ELR (cell line): Measurements from ENCODE around the gene BRIP1.
A peak's percentile ranks its signal among the peaks of the same experiment; 100 is the strongest.

Experiments used
- DNase-seq: peaks from one replicate; pipeline ENCODE4 v3.0.0-alpha.2; 2015; ENCODE audit warnings: low read depth

The BRIP1 gene

DNA sequence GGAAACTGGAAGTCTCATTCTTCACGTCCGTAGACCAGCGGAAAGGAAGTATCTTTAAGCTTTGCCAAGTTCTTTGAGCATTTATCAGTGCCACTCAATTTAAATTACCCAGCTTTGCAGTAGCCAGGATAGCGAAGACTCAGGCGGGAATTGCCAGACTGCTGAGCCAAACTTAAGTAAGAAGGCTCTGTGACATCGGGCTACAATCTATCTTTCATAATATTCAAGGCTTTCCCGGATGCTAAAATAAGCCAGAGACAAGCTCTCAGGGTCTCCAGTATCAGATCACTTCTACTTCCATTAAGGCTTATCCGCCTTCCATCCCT, 436 bp upstream of the BRIP1 start:
- DNase-seq, result no peak

DNA sequence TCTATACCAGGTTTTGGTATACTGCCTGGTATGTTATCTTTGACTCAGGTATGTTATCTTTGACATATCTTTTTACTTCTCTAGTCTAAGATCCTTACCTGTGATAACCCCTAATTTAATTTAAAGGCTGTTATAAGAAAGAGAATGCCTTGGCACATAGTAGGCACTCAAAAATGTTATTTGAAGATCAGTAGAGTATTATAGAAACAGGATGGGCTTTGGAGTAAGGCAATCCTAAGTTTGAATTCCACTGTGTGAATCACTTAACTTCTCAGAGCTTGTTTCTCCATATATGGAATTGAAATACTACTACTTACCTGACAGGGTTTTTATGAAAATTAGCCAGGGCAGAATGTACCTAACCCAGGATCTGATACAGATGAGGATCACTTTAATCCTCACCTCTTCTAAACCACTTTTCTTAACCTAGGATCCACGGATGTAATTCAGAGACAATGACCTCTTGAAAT, 1.2 kb downstream of the BRIP1 start:
- DNase-seq, result peak; percentile 60

DNA sequence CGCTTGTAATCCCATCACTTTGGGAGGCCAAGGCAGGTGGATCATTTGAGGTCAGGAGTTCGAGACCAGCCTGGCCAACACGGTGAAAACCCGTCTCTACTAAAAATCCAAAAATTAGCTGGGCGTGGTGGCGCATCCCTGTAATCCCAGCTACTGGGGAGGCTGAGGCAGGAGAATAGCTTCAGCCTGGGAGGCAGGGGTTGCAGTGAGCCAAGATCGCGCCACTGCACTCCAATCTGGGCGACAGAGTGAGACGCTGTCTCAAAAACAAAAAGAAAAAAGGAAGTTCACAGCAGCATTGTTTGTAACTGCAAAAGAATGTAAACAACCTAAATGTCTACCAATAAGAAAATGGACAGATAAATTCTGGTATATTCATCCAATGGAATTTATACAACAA, 2.9 kb downstream of the BRIP1 start:
- peak; percentile 22 for DNase-seq

DNA sequence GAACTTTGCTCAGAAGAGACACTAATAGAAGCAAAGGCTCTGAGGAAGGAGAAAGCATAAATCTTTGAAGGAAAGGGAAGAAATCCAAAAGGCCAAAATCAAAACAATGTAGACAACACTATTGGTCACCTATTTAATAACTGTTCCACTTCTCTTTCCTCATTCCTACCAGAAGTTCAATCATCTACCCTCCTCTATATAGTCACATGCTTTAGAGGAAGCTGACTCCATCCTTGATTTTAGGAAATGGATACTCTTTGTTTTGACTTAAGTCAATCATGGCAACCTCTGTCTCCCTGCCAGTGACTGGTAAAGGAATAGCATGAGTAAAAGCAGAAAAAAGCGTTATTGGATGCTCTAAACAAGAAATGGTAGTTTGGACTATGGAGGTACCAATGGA, 7.3 kb downstream of the BRIP1 start:
- no peak for DNase-seq

DNA sequence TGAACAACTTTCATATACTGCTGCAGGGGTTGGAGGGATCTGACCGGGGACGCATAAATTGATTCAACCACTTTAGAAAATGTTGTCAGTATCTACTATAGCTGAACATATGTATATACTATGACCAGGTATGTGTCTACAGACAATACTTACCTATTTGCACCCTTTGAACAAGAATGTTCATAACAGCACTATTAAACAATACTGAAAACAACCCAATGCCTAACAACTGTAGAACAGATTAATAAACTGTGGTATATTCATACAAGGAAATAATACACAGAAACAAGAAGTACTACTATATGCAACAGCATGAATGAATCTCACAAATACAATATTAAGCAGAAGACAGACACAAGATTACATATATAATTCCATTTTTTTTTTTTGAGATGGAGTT, 10.5 kb downstream of the BRIP1 start:
- DNase-seq, result no peak

DNA sequence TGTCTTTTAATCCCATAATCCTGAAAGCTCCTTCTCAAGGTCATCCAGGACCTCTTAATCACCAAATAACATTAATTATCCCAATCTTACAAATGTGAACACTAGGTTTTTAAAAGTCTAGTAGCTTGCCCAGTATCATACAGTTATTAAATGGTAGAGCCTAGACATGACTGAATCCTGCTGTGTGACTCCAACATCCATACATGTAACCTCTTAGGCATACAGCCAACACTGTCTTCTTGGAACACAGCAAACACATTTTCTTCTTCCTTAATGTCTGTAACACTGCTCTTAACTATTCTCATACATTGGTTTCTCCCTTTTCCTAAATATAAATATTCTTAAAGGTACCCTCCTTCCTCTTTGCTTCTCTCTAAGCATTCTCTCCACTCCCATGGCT, 13.7 kb downstream of the BRIP1 start:
- DNase-seq, result no peak

DNA sequence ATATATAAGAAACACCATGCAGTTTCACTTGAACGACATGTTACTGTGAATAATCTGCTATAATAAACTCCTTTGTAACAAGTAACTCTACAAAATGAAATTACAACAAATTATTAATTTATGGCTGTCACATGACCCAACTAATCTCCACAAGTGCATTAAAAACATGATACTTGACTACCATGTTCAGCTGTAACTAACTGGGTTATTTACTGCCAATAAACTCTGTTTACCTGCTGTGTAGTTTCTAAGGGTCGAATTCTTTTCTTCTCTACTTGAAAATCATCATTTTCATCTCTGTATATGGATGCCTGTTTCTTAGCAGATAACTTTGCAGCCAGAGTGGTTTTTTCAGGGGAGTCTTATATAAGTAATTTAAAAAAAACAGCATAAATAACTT, 14.4 kb downstream of the BRIP1 start:
- no peak for DNase-seq

DNA sequence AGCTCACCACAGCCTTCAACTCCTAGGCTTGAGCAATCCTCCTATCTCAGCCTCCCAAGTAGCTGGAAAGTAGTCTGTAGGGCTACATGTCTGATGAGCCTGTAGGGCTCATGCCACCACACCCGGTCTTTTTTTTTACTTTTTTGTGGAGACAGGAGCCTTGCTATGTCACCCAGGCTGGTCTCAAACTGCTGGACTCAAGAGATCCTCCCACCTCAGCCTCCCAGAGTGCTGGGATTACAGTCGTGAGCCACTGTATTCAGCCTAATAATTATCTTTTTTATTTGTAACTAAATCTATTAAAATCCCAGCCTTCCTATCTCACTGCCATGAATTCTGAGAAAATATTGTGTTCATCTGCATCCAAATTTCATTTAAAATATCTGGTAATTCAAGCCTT, 15.1 kb downstream of the BRIP1 start:
- no peak for DNase-seq

DNA sequence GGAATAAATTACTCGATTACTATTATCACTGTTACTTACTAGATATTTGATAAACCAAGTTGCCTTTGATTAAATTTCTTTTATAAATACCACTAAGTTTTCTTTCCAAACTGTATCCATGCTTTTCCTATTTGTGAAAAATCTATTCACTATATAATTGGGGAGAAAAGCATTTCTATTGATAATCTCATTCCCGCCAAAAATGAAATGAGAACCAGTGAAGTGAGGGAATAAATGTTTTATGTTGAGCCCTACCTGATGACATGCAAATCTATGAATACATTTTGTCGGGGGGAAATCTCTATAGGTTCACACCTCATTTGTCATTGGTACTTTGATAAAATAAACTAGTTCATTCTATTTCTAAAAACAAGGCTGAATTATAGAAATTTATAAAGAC, 15.7 kb downstream of the BRIP1 start:
- no peak for DNase-seq

DNA sequence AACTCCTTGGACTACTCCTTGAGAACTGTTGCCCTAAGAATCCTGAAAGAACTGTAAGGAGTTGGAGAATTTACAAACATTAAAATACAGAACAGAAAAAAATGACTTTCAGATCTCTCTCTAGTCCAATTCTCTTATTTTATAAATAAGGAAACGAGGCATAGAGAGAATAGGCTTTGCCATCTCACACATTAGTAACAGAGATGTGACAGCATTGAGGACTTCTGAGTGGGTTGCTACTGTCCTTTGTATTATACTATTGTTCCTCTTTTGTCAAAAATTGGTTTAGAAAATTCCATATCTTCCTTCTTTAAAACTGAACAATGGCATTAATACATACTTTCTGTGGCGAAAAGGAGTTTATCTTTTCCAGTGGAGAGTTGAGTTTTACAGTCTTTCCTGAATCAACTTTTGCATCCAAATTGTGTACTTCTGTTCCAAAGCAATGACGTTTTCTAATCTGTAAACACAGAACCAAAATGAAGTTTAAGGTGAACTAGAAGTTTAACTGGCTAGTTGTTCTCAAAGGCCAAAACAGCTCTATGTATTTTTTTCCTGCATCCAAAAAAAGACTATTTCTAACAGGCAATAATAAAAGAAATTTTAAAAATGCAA, 16.5 kb downstream of the BRIP1 start:
- DNase-seq, result no peak

DNA sequence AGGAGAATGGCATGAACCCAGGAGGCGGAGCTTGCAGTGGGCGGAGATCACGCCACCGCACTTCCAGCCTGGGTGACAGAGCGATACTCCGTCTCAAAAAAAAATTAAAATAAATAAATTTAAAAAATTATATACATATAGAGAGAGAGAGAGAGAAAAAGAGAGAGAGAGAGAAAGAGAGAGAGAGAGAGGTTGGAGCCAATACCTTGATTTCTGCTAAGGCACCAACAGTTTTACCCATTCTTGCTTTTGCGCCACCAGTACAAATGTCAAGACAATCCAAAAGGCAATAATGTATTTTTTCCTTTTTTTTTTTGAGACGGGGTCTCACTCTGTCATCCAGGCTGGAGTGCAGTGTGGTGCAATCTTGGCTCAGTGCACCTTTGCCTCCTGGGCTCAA, 17.2 kb downstream of the BRIP1 start:
- DNase-seq, result no peak

DNA sequence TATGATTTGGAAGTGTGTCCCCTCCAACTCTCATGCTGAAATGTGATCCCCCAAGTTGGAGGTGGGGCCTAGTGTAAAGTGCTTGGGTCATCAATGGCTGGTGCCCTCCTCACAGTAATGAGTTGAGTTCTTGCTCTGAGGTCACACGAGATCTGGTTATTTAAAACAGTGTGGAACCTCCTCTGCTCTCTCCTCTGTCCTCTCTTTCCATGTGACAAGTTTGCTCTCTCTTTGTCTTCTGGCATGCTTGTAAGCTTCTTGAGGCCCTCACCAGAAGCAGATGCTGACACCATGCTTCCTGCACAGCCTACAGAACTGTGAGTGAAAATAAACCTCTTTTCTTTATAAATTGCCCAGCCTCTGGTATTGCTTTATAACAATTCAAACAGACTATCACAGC, 19.9 kb downstream of the BRIP1 start:
- no peak for DNase-seq

DNA sequence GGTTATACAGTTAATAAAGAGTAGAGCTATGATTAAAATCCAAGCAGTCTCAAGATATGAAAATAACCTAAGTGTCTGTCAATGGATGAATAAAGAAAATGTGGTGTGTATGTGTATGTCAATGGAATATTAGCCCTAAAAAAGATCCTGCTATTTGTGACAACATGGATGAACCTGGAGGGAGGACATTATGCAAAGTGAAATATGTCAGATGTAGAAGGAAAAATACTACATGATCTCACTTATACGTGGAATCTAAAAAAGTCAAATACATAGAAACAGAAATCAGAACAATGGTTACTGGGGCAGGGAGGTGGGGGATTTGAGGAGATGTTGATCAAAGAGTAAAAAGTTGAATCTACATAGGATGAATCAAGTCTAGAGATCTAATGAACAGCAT, 20.4 kb downstream of the BRIP1 start:
- no peak for DNase-seq

DNA sequence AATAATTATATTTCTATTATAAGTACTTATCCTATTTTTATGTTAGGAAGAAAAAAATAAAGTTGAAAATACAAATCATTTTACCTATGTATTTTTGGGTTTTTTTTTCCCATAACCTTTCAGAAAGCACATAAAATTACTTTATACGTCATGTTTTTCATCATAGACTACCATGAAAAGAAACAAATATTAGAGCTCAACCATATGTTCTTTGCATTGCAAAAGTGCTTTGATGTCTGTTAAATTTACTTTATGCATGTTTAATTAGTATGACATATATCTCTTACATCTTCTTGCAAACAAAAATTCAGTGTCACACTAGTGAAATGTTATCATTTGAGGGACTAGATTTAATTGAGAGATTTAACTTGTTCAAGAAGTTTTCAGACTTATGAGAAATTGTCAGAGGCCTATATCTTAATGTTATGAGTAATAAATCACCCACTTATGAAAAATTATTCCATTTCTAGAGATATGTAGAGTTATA, 24.0 kb downstream of the BRIP1 start:
- no peak for DNase-seq

DNA sequence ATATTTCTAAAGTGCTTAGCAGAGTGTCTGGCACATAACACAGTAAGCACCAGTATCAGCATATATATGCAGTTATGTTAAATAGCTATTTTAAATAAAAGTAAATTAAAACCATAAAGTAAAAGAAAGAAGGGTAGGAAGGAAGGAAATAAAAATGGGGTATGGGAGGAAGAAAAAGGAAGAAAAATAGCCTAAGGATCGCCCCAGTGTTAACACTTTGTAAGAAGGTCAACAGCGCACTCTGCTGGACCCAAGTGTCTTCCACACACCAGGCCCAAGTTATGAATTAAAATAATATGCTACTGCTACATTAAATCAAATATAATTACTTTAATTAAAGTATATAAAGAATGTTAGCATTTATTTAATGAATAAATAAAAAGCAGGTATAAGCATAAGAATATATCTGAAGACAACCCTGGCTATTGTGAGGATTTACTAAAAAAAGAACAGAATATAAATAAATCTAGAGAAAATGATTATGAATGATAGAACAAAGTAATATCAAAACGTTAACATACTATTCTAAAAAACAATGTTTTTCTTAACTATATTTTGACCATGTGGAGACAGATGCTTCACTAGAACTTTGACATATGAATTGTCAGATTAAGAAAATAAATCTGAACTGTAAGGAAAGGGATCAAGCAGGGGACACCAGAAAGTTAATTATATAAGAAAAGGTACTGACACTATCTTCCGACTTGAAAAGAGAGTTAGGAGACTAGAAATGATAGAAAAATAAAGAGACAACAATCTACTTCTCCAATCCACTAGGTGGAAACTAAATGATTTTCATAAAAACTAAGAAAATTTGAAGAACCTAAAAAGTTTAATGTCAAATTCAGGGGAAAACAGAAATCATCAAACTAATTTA, 25.9 kb downstream of the BRIP1 start:
- DNase-seq, result peak; percentile 87

DNA sequence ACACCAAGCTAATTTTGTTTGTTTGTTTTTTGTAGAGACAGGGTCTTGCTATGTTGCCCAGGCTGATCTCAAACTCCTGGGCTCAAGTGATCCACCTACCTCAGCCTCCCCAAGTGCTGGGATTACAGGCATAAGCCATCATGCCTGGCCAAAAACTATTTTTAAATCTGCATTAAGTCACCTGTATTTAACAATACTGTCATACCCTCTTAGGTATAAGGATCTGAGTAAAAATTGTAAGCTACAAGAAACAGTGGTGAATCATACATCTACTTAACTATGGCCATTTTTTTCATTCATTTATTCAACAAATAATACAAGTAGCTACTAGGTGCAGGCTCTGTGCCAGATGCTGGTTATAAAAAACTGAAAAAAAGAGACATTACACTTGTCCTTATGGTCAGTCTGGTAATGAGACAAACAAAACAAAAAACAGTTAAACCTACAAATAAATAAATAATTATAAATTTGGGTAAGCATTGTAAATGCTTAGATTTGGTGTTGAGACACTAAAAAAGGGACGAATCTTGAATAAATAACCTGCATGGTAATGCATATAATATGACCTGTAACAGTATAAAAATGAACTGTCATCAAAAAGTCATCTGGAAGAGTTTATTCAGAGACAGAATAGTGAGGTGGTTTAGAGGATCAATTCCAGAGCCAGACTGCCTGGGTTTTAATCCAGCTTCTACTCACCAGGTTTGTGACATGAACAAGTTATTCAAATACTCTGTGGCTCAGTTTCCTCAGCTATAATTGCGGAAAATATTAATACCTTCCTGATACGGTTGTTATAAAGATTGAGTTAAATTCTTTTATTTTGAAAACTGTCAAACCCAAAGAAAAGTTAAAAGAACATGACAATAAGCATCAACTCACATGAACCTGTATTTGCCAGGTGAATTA, 26.8 kb downstream of the BRIP1 start:
- peak; percentile 15 for DNase-seq

DNA sequence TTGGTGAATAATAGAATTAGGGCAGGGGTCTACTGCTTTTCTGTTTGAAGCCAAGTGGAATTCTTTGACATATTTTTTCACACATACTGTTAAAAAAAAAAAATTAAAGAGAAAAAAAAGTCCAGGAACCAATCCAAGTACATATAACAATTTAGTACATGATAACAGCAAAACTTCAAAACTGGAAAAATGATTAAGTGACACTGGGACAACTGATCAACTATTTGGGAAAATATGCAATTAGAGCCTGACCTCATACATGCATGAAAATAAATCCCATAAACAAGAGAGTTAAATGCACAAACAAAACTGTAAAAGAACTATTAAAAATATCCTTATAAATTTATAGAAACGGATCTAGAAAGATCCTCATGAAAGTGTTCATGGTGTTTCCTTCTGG, 27.7 kb downstream of the BRIP1 start:
- no peak for DNase-seq

DNA sequence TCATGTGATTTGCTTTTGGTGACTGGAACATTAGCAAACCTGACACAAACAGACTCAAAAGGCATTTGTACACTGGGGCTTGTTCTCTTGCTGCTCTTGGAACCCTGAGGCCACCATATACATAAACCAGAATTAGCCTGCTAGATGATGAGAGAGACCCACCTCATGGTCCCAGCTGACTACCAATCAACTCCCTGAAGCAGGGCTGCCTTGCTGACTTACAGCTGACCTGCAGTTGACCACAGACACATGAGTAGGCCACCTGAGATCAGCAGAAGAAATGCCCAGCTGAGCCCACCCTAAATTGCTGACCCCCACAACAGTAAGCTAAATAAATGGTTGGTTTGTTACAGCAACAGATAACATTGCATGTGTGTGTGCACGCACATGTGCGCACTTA, 28.7 kb downstream of the BRIP1 start:
- peak; percentile 9 for DNase-seq

DNA sequence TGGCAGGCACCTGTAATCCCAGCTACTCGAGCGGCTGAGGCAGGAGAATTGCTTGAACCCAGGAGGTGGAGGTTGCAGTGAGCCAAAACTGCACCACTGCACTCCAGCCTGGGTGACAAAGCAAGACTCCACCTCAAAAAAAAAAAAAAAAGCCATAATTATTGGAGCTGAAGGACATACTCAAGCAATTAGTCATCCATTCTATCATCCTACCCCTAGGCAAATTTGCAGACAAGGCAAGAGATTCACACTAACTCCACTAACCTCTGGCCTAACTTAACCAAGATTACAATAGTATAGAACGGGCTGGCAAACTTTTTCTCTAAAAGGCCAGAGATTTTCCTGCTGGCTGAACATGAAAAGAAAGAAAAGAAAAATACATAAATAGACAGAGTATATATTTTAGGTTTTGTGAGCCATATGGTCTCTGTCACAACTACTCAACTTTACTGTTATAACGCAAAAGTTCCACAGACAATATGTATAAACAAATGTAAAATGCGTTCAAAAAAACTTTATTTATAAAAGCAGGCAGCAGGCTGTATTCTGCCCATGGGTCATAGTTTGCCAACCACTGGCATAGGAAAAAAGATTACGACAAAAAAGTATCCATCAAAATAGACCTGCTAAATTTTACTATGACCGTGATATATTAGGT, 29.7 kb downstream of the BRIP1 start:
- peak; percentile 97 for DNase-seq

DNA sequence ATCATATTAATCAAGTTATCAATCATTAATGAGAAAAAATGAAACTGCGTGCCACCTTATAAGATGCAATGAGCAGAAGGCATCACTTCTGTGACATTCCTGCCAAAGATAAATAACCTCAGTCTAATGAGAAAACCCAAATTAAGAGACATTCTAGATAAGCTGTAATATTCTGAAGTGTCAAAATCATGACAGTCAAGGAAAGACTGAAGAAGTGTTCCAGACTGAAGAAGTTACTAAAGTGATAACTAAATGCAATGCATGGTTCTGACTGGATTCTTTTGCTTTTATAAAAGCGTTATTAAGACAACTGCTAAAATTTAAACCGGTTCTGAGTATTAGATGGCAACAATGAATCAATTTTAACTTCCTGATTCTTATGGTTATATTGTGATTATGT, 30.9 kb downstream of the BRIP1 start:
- no peak for DNase-seq

DNA sequence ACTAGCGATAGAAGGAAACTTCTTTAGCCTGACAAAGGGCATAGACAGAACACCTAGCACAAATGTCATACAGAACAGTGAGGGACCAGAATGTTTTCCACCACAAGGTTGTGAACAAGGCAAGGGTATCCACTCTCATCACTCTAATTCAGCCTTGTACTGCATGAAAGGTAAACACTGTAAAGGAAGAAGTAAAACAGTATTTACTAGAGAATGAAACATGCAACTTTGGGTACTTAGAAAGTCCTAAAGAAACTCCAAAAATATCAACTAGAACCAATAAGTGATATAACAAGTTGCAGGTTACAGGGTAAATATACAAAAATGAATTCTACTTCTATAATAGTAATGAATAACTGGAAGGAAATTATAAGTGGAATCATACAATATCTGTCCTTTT, 32.2 kb downstream of the BRIP1 start:
- DNase-seq, result no peak

DNA sequence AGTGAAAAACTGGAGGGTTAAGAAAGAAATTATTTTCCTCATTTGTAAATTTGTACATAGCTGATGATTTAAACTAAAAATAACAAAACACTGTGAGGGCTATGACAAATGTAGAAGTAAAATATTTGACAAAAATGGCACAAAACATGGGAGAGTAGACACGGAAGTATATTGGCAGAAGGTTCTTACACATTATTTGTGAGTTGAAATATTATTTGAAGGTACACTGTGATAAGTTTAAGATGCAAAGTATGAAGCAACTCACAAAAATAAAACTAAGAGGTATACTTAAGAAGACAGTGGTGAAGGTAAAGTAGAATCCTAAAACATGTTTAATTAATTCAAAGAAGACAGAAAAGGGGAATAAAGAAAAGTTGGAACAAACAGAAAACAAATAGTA, 34.6 kb downstream of the BRIP1 start:
- DNase-seq, result no peak
